Naive thymus-derived CD8-positive, alpha-beta T cell (primary cell): Measurements from ENCODE around the gene HS6ST2. TPM values are rescaled to one million over a fixed set of nuclear protein-coding genes. Genes with fewer than 3 reads are reported as not detected.
"Not testable (repeated sequence)": the region's sequence is repeated elsewhere in the genome, so short reads cannot be mapped to it uniquely, and the experiment has no call there.

Experiments used
- ATAC-seq, 2 donors: fragments of 150-1000 bp; cut with Tn5 transposase in 1 of 2; sonication (Bioruptor Pico), chemical (Tn5 transposase) in 1 of 2; 1 replicate in 1 of 2; 2 replicates in 1 of 2; pipeline ENCODE4 v1.10.0; 2021; ENCODE audit warnings: mild to moderate bottlenecking in 2 of 2, moderate library complexity in 2 of 2
- POLR2A ChIA-PET: fragments of 350-600 bp; sonication (Branson Sonifier 250); formaldehyde crosslinking; loops from one replicate; lab custom pipeline; 2021; ENCODE audit warnings: antibody characterized with exemption; lab: Charles Lee
- DNase-seq, 10 donors: peaks; one replicate each; pipeline versions ENCODE4 v3.0.0 to v3.0.0-alpha.2; 2020 to 2022
- H3K27ac Mint-ChIP-seq, 10 donors: one replicate each; pipeline ENCODE4 v1.8.0; 2020 to 2022; ENCODE audit warnings: mild to moderate bottlenecking in 10 of 10, mixed read lengths in 10 of 10, moderate library complexity in 4 of 10, inconsistent platforms in 1 of 10
- H3K27me3 Mint-ChIP-seq, 5 donors: one replicate each; pipeline ENCODE4 v1.8.0; 2021 to 2022; ENCODE audit warnings: mixed read lengths in 5 of 5
- H3K36me3 Mint-ChIP-seq, 3 donors: one replicate each; pipeline ENCODE4 v1.8.0; 2020 to 2022; ENCODE audit warnings: mixed read lengths in 3 of 3, mild to moderate bottlenecking in 2 of 3, inconsistent platforms in 1 of 3
- H3K4me1 Mint-ChIP-seq, 4 donors: one replicate each; pipeline ENCODE4 v1.8.0; 2021 to 2022; ENCODE audit warnings: mixed read lengths in 4 of 4
- H3K4me3 Mint-ChIP-seq, 10 donors: one replicate each; pipeline ENCODE4 v1.8.0; 2020 to 2022; ENCODE audit warnings: mild to moderate bottlenecking in 10 of 10, mixed read lengths in 10 of 10, moderate library complexity in 6 of 10, inconsistent platforms in 1 of 10
- H3K9me3 Mint-ChIP-seq, 9 donors: one replicate each; pipeline ENCODE4 v1.8.0; 2020 to 2022; ENCODE audit warnings: mixed read lengths in 9 of 9, mild to moderate bottlenecking in 3 of 9, inconsistent platforms in 1 of 9, moderate library complexity in 1 of 9
- polyA plus RNA-seq, 3 donors: library from polyadenylated mRNA; unstranded; fragments of 300-500 nt; fragmentation: Illumina TruSeq; gene quantifications; one replicate each; pipeline ENCODE4 v1.2.3, GENCODE V29; 2021
- total RNA-seq, 8 experiments: library from RNA in 2 of 8; stranded (reverse) in 2 of 8; gene quantifications; one replicate each; pipeline ENCODE4 v1.2.3 and lab custom pipeline; 2021 to 2026

HS6ST2 gene
- total and polyA plus RNA-seq, 5 experiments from 2014 or later = not detected

- Mint-ChIP-seq H3K4me3 (no peak overlapping the region), H3K36me3 (no peaks in the 10 kb centered on the region), H3K27me3 (peaks cover 0 to 12% (median 0%) of the 10 kb centered on the region in 5 donors), H3K9me3 (peaks cover 0 to 2% (median 0%) of the 10 kb centered on the region in 9 donors), H3K27ac (no peak overlapping the region), H3K4me1 (no peaks in the 10 kb centered on the region)
- DNase-seq (no peak), ATAC-seq (no peak)
- POLR2A ChIA-PET = no interaction called here
Observed at GRCh38 chrX:132916349-132916748, 42.1 kb downstream of the HS6ST2 start.

- H3K4me3 Mint-ChIP-seq = no peak overlapping the region
- H3K9me3 Mint-ChIP-seq = peaks cover 0 to 2% (median 0%) of the 10 kb centered on the region in 9 donors
- DNase-seq (no peak), ATAC-seq (no peak)
- H3K27ac Mint-ChIP-seq = no peak overlapping the region
- H3K4me1 Mint-ChIP-seq = no peaks in the 10 kb centered on the region
- POLR2A ChIA-PET = no interaction called here
- peaks cover 0 to 9% (median 0%) of the 10 kb centered on the region in 5 donors for H3K27me3 Mint-ChIP-seq
- H3K36me3 Mint-ChIP-seq = no peaks in the 10 kb centered on the region
Observed at GRCh38 chrX:132909643-132910042, 48.8 kb downstream of the HS6ST2 start.

- Mint-ChIP-seq H3K4me3 (no peak overlapping the region), H3K27ac (no peak overlapping the region), H3K4me1 (no peaks in the 10 kb centered on the region), H3K9me3 (peaks cover 0 to 2% (median 0%) of the 10 kb centered on the region in 9 donors), H3K36me3 (no peaks in the 10 kb centered on the region), H3K27me3 (peaks cover 0 to 9% (median 0%) of the 10 kb centered on the region in 5 donors)
- POLR2A ChIA-PET = interaction anchor here (0.7 kb wide), 2 partner anchors 51 to 291 kb away, joined by 6 to 8 read pairs; no protein-coding TSS in a partner anchor
- no peak for ATAC-seq
- DNase-seq = no peak
Observed at GRCh38 chrX:132908891-132909290, 49.5 kb downstream of the HS6ST2 start.

GRCh38 chrX:132900633-132901293 lies 57.7 kb downstream of the HS6ST2 start:
- POLR2A ChIA-PET = no interaction called here
- no peak overlapping the region for H3K4me3 Mint-ChIP-seq
- no peak for ATAC-seq

GRCh38 chrX:132887569-132887968 lies 70.9 kb downstream of the HS6ST2 start:
- ATAC-seq (no peak), DNase-seq (no peak)
- Mint-ChIP-seq H3K9me3 (peaks cover 0 to 12% (median 0%) of the 10 kb centered on the region in 9 donors), H3K27ac (no peak overlapping the region), H3K27me3 (peaks cover 0 to 7% (median 0%) of the 10 kb centered on the region in 5 donors), H3K4me1 (no peaks in the 10 kb centered on the region), H3K36me3 (no peaks in the 10 kb centered on the region), H3K4me3 (no peak overlapping the region)
- POLR2A ChIA-PET = no interaction called here

More at GRCh38 chrX:132900633-132901293, 57.7 kb downstream of the HS6ST2 start:
- no peak for DNase-seq
- no peaks in the 10 kb centered on the region for H3K27me3 Mint-ChIP-seq
- H3K9me3 Mint-ChIP-seq = no peaks in the 10 kb centered on the region
- H3K4me1 Mint-ChIP-seq = no peaks in the 10 kb centered on the region
- H3K27ac Mint-ChIP-seq = no peak overlapping the region
- no peaks in the 10 kb centered on the region for H3K36me3 Mint-ChIP-seq

- Mint-ChIP-seq H3K36me3 (no peaks in the 10 kb centered on the region), H3K4me1 (no peaks in the 10 kb centered on the region), H3K9me3 (peaks cover 0 to 4% (median 0%) of the 10 kb centered on the region in 9 donors), H3K27me3 (peaks cover 0 to 7% (median 0%) of the 10 kb centered on the region in 5 donors), H3K4me3 (no peak overlapping the region), H3K27ac (no peak overlapping the region)
- ATAC-seq (no peak), DNase-seq (no peak)
- POLR2A ChIA-PET = no interaction called here
Observed at GRCh38 chrX:132883358-132883915, 75.0 kb downstream of the HS6ST2 start.

GRCh38 chrX:132880753-132881152 lies 77.7 kb downstream of the HS6ST2 start:
- ATAC-seq, H3K4me1 Mint-ChIP-seq, POLR2A ChIA-PET, H3K36me3 Mint-ChIP-seq, H3K27ac Mint-ChIP-seq, DNase-seq, H3K4me3 Mint-ChIP-seq, H3K27me3 Mint-ChIP-seq, H3K9me3 Mint-ChIP-seq: not testable (repeated sequence)

- POLR2A ChIA-PET = no interaction called here
- DNase-seq = no peak
- H3K36me3 Mint-ChIP-seq = no peaks in the 10 kb centered on the region
- H3K27me3 Mint-ChIP-seq = peaks cover 0 to 6% (median 0%) of the 10 kb centered on the region in 5 donors
- no peak overlapping the region for H3K27ac Mint-ChIP-seq
- H3K9me3 Mint-ChIP-seq = peaks cover 0 to 2% (median 0%) of the 10 kb centered on the region in 9 donors
- no peak for ATAC-seq
- no peaks in the 10 kb centered on the region for H3K4me1 Mint-ChIP-seq
- no peak overlapping the region for H3K4me3 Mint-ChIP-seq
Observed at GRCh38 chrX:132877954-132878536, 80.4 kb downstream of the HS6ST2 start.

- Mint-ChIP-seq H3K9me3 (peaks cover 0 to 2% (median 0%) of the 10 kb centered on the region in 9 donors), H3K27ac (no peak overlapping the region), H3K27me3 (peaks cover 0 to 6% (median 0%) of the 10 kb centered on the region in 5 donors), H3K36me3 (no peaks in the 10 kb centered on the region), H3K4me3 (no peak overlapping the region), H3K4me1 (no peaks in the 10 kb centered on the region)
- ATAC-seq (no peak), DNase-seq (no peak)
- POLR2A ChIA-PET = no interaction called here
Observed at GRCh38 chrX:132876523-132877338, 81.7 kb downstream of the HS6ST2 start.

GRCh38 chrX:132875650-132876522 lies 82.5 kb downstream of the HS6ST2 start:
- ATAC-seq = no peak
- POLR2A ChIA-PET = no interaction called here
- H3K27me3 Mint-ChIP-seq = peaks cover 0 to 6% (median 0%) of the 10 kb centered on the region in 5 donors
- no peak for DNase-seq
- no peak overlapping the region for H3K4me3 Mint-ChIP-seq
- H3K9me3 Mint-ChIP-seq = peaks cover 0 to 2% (median 0%) of the 10 kb centered on the region in 9 donors
- no peaks in the 10 kb centered on the region for H3K36me3 Mint-ChIP-seq
- H3K27ac Mint-ChIP-seq = no peak overlapping the region
- H3K4me1 Mint-ChIP-seq = no peaks in the 10 kb centered on the region

GRCh38 chrX:132862562-132862961 lies 95.9 kb downstream of the HS6ST2 start:
- H3K4me1 Mint-ChIP-seq = peaks cover 0 to 7% (median 0%) of the 10 kb centered on the region in 4 donors
- ATAC-seq (no peak), DNase-seq (no peak)
- H3K27ac Mint-ChIP-seq = no peak overlapping the region
- H3K27me3 Mint-ChIP-seq = peaks cover 0 to 13% (median 3%) of the 10 kb centered on the region in 5 donors
- no peaks in the 10 kb centered on the region for H3K36me3 Mint-ChIP-seq
- H3K4me3 Mint-ChIP-seq = no peak overlapping the region
- POLR2A ChIA-PET = no interaction called here
- peaks cover 0 to 7% (median 0%) of the 10 kb centered on the region in 9 donors for H3K9me3 Mint-ChIP-seq

GRCh38 chrX:132861076-132861475 lies 97.4 kb downstream of the HS6ST2 start:
- H3K27ac Mint-ChIP-seq = no peak overlapping the region
- peaks cover 0 to 8% (median 0%) of the 10 kb centered on the region in 4 donors for H3K4me1 Mint-ChIP-seq
- peaks cover 0 to 8% (median 0%) of the 10 kb centered on the region in 9 donors for H3K9me3 Mint-ChIP-seq
- POLR2A ChIA-PET = no interaction called here
- H3K36me3 Mint-ChIP-seq = no peaks in the 10 kb centered on the region
- H3K4me3 Mint-ChIP-seq = no peak overlapping the region
- ATAC-seq (no peak), DNase-seq (no peak)
- H3K27me3 Mint-ChIP-seq = peaks cover 0 to 13% (median 3%) of the 10 kb centered on the region in 5 donors
